Loucy (cell line): ENCODE data around the gene TET3.

Experiments used
- EZH2phosphoT487 ChIP-seq: fragments of 200-600 bp; IDR thresholded peaks from 2 replicates; pipeline ENCODE4 v1.6.1; 2018; ENCODE audit warnings: antibody characterized with exemption, mild to moderate bottlenecking, moderate library complexity, borderline replicate concordance
- TF ChIP-seq, protein P1 (sequence below): fragments of 200-600 bp; sonication (generic); conservative IDR thresholded peaks from 2 replicates; pipeline ENCODE4 v1.5.1; 2014; ENCODE audit warnings: mild to moderate bottlenecking, antibody characterized with exemption, low read length

- TF ChIP-seq, protein P1, sequence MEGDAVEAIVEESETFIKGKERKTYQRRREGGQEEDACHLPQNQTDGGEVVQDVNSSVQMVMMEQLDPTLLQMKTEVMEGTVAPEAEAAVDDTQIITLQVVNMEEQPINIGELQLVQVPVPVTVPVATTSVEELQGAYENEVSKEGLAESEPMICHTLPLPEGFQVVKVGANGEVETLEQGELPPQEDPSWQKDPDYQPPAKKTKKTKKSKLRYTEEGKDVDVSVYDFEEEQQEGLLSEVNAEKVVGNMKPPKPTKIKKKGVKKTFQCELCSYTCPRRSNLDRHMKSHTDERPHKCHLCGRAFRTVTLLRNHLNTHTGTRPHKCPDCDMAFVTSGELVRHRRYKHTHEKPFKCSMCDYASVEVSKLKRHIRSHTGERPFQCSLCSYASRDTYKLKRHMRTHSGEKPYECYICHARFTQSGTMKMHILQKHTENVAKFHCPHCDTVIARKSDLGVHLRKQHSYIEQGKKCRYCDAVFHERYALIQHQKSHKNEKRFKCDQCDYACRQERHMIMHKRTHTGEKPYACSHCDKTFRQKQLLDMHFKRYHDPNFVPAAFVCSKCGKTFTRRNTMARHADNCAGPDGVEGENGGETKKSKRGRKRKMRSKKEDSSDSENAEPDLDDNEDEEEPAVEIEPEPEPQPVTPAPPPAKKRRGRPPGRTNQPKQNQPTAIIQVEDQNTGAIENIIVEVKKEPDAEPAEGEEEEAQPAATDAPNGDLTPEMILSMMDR: no peak
- no peak for TF ChIP-seq EZH2phosphoT487
These were observed 14.4 kb upstream of the TET3 start for GRCh38 chr2:73970141-73970803.
